ENCODE measurements around the gene CHST4.
"Not testable (repeated sequence)": the region's sequence is repeated elsewhere in the genome, so short reads cannot be mapped to it uniquely, and the experiment has no call there.

The CHST4 gene

GRCh38 chr16:71557299-71557698 is 31.1 kb downstream of the CHST4 start:
- Histone ChIP-seq H3K4me1 (ENCODE audit: control insufficient read depth, low read length) (no peaks in the 10 kb centered on the region), H3K9me2 (replicated peaks; ENCODE audit: control insufficient read depth, low read length) (no peaks in the 10 kb centered on the region), H3K36me3 (ENCODE audit: control insufficient read depth, low read length) (no peaks in the 10 kb centered on the region), H3K9me3 (ENCODE audit: control insufficient read depth, insufficient read depth, low read length) (no peaks in the 10 kb centered on the region), H3K4me3 (ENCODE audit: low read length) (no peak overlapping the region), H3F3A (ENCODE audit: control insufficient read depth, insufficient read depth) (no peaks in the 10 kb centered on the region), H3K27ac (ENCODE audit: low read depth, low read length) (no peak overlapping the region), H3K27me3 (ENCODE audit: control insufficient read depth, low read length) (no peaks in the 10 kb centered on the region), H3K4me2 (ENCODE audit: low read length) (no peak overlapping the region), H4K20me1 (ENCODE audit: control insufficient read depth, insufficient read depth, low read depth, low read length) (no peaks in the 10 kb centered on the region), H3K79me2 (ENCODE audit: control insufficient read depth, low read length) (no peaks in the 10 kb centered on the region)
- TF ChIP-seq EZH2phosphoT487 (IDR thresholded peaks at IDR 0.05; ENCODE audit: borderline replicate concordance, low read length) (no peak), CTCF (IDR thresholded peaks at IDR 0.05; ENCODE audit: low read depth, low read length, poor library complexity, severe bottlenecking) (no peak)

- H3K27ac ChIP-seq (ENCODE audit: low read depth, low read length), result no peak overlapping the region
- H3K9me3 ChIP-seq (ENCODE audit: control insufficient read depth, insufficient read depth, low read length), result peaks cover 5% of the 10 kb centered on the region; the same call in 1 of the 2 replicates
- no peaks in the 10 kb centered on the region for H3K79me2 ChIP-seq (ENCODE audit: control insufficient read depth, low read length)
- H3K4me2 ChIP-seq (ENCODE audit: low read length), result no peak overlapping the region
- H3K36me3 ChIP-seq (ENCODE audit: control insufficient read depth, low read length), result no peaks in the 10 kb centered on the region
- no peaks in the 10 kb centered on the region for H3K9me2 ChIP-seq (replicated peaks; ENCODE audit: control insufficient read depth, low read length)
- H3F3A ChIP-seq (ENCODE audit: control insufficient read depth, insufficient read depth), result no peaks in the 10 kb centered on the region
- H3K4me3 ChIP-seq (ENCODE audit: low read length), result no peak overlapping the region
- TF ChIP-seq CTCF (IDR thresholded peaks at IDR 0.05; ENCODE audit: low read depth, low read length, poor library complexity, severe bottlenecking), result no peak
- no peaks in the 10 kb centered on the region for H3K27me3 ChIP-seq (ENCODE audit: control insufficient read depth, low read length)
- H3K4me1 ChIP-seq (ENCODE audit: control insufficient read depth, low read length), result no peaks in the 10 kb centered on the region
- no peaks in the 10 kb centered on the region for H4K20me1 ChIP-seq (ENCODE audit: control insufficient read depth, insufficient read depth, low read depth, low read length)
Measured at GRCh38 chr16:71557954-71558582, 31.8 kb downstream of the CHST4 start.

GRCh38 chr16:71559855-71560254 is 33.6 kb downstream of the CHST4 start:
- no peaks in the 10 kb centered on the region for H3K79me2 ChIP-seq (ENCODE audit: control insufficient read depth, low read length)
- TF ChIP-seq CTCF (IDR thresholded peaks at IDR 0.05; ENCODE audit: low read depth, low read length, poor library complexity, severe bottlenecking) (no peak), EZH2phosphoT487 (IDR thresholded peaks at IDR 0.05; ENCODE audit: borderline replicate concordance, low read length) (no peak)
- no peaks in the 10 kb centered on the region for H3K27me3 ChIP-seq (ENCODE audit: control insufficient read depth, low read length)
- H3K27ac ChIP-seq (ENCODE audit: low read depth, low read length), result no peak overlapping the region
- 0 out of 2 replicates have a peak, but pooled peaks cover 4% of the 10 kb centered on the region for H3F3A ChIP-seq (ENCODE audit: control insufficient read depth, insufficient read depth)
- H3K9me2 ChIP-seq (replicated peaks; ENCODE audit: control insufficient read depth, low read length), result no peaks in the 10 kb centered on the region
- H3K4me1 ChIP-seq (ENCODE audit: control insufficient read depth, low read length), result peaks cover 8% of the 10 kb centered on the region
- H3K4me3 ChIP-seq (ENCODE audit: low read length), result no peak overlapping the region
- no peak overlapping the region for H3K4me2 ChIP-seq (ENCODE audit: low read length)
- H4K20me1 ChIP-seq (ENCODE audit: control insufficient read depth, insufficient read depth, low read depth, low read length), result no peaks in the 10 kb centered on the region
- H3K36me3 ChIP-seq (ENCODE audit: control insufficient read depth, low read length), result no peaks in the 10 kb centered on the region
- peaks cover 9% of the 10 kb centered on the region; the same call in 1 of the 2 replicates for H3K9me3 ChIP-seq (ENCODE audit: control insufficient read depth, insufficient read depth, low read length)

- H3K4me2 ChIP-seq (ENCODE audit: low read length); H3F3A ChIP-seq (ENCODE audit: control insufficient read depth, insufficient read depth); H3K27ac ChIP-seq (ENCODE audit: low read depth, low read length); H3K36me3 ChIP-seq (ENCODE audit: control insufficient read depth, low read length); H3K79me2 ChIP-seq (ENCODE audit: control insufficient read depth, low read length); H3K9me3 ChIP-seq (ENCODE audit: control insufficient read depth, insufficient read depth, low read length); H4K20me1 ChIP-seq (ENCODE audit: control insufficient read depth, insufficient read depth, low read depth, low read length); H3K27me3 ChIP-seq (ENCODE audit: control insufficient read depth, low read length); H3K4me3 ChIP-seq (ENCODE audit: low read length); H3K9me2 ChIP-seq (replicated peaks; ENCODE audit: control insufficient read depth, low read length): not testable (repeated sequence)
- H3K4me1 ChIP-seq (ENCODE audit: control insufficient read depth, low read length), result peaks cover 20% of the 10 kb centered on the region
Measured at GRCh38 chr16:71561886-71562285, 35.7 kb downstream of the CHST4 start.
